BE2C (cell line): ENCODE results near the gene RGS14.
"Not testable (repeated sequence)": the region's sequence is repeated elsewhere in the genome, so short reads cannot be mapped to it uniquely, and the experiment has no call there.

Experiments used
- DNase-seq: peaks from one replicate; pipeline ENCODE4 v3.0.0-alpha.2; 2020
- H3K27me3 ChIP-seq: fragments of 250-450 bp; sonication (Bioruptor Pico); 2 replicates; pipeline ENCODE4 v1.5.1; 2020; ENCODE audit warnings: mild to moderate bottlenecking
- H3K36me3 ChIP-seq: fragments of 250-450 bp; sonication (Bioruptor Pico); 2 replicates; pipeline ENCODE4 v1.5.1; 2020; ENCODE audit warnings: mild to moderate bottlenecking
- H3K4me1 ChIP-seq: fragments of 250-450 bp; sonication (Bioruptor Pico); 2 replicates; pipeline ENCODE4 v1.5.1; 2020
- H3K4me3 ChIP-seq: 2 replicates; pipeline ENCODE4 v1.5.1; 2011; ENCODE audit warnings: low read depth, low read length
- H3K9me3 ChIP-seq: fragments of 250-450 bp; sonication (Bioruptor Pico); 2 replicates; pipeline ENCODE4 v1.5.1; 2020
- CTCF ChIP-seq: IDR thresholded peaks from 2 replicates; pipeline ENCODE4 v1.5.1; 2012; ENCODE audit warnings: mild to moderate bottlenecking, low read depth, low read length

The RGS14 gene

GRCh38 chr5:177405805-177406204 is 48.1 kb downstream of the RGS14 start:
- Histone ChIP-seq H3K9me3 (no peaks in the 10 kb centered on the region), H3K4me1 (peaks cover 8% of the 10 kb centered on the region), H3K27me3 (no peaks in the 10 kb centered on the region), H3K4me3 (no peak overlapping the region), H3K36me3 (no peaks in the 10 kb centered on the region)
- no peak for DNase-seq
- TF ChIP-seq CTCF = no peak

GRCh38 chr5:177409043-177409801 is 51.5 kb downstream of the RGS14 start, which contains the start of gene F12:
Gene F12 (minus strand): TSS chr5:177409564. CDS start chr5:177409527, 37 bp downstream.
- H3K36me3 ChIP-seq = no peaks in the 10 kb centered on the region
- TF ChIP-seq CTCF = no peak
- H3K4me3 ChIP-seq = no peak within 1 kb of the TSS
- H3K4me1 ChIP-seq = peaks cover 6% of the 10 kb centered on the region
- H3K9me3 ChIP-seq = no peaks in the 10 kb centered on the region
- H3K27me3 ChIP-seq = no peaks in the 10 kb centered on the region
- no peak for DNase-seq

GRCh38 chr5:177410575-177410974 is 52.9 kb downstream of the RGS14 start:
- DNase-seq = no peak
- Histone ChIP-seq H3K27me3 (no peaks in the 10 kb centered on the region), H3K9me3 (no peaks in the 10 kb centered on the region), H3K36me3 (no peaks in the 10 kb centered on the region), H3K4me1 (no peaks in the 10 kb centered on the region), H3K4me3 (no peak overlapping the region)
- TF ChIP-seq CTCF = no peak

- TF ChIP-seq CTCF = no peak
Observed at GRCh38 chr5:177412603-177413233, 55.0 kb downstream of the RGS14 start.

GRCh38 chr5:177414481-177414880 is 56.8 kb downstream of the RGS14 start:
- H3K9me3 ChIP-seq = no peaks in the 10 kb centered on the region
- no peaks in the 10 kb centered on the region for H3K4me1 ChIP-seq
- TF ChIP-seq CTCF = no peak
- no peak for DNase-seq
- no peaks in the 10 kb centered on the region for H3K36me3 ChIP-seq
- H3K27me3 ChIP-seq = no peaks in the 10 kb centered on the region
- no peak overlapping the region for H3K4me3 ChIP-seq

More at GRCh38 chr5:177412603-177413233, 55.0 kb downstream of the RGS14 start:
- Histone ChIP-seq H3K27me3 (no peaks in the 10 kb centered on the region), H3K4me3 (no peak overlapping the region), H3K36me3 (no peaks in the 10 kb centered on the region), H3K9me3 (no peaks in the 10 kb centered on the region), H3K4me1 (no peaks in the 10 kb centered on the region)
- no peak for DNase-seq

- not testable (repeated sequence) for H3K36me3 ChIP-seq, H3K4me3 ChIP-seq, H3K27me3 ChIP-seq, DNase-seq, H3K9me3 ChIP-seq, H3K4me1 ChIP-seq
Observed at GRCh38 chr5:177417081-177417480, 59.4 kb downstream of the RGS14 start.
